Gastrocnemius medialis (tissue), 4 donors: ENCODE measurements around the gene ITPR2.

Experiments
- POLR2A ChIP-seq, 2 donors: fragments of 450-650 bp; IDR thresholded peaks; one replicate each; pipeline ENCODE4 v1.6.1; 2017; ENCODE audit warnings: antibody characterized with exemption in 2 of 2, mild to moderate bottlenecking in 2 of 2, moderate library complexity in 2 of 2
- TF ChIP-seq, protein P1 (sequence below), 5 experiments: fragments of 450-650 bp in 3 of 5; fragments of 200-600 bp in 2 of 5; sonication (generic) in 2 of 5; IDR thresholded peaks in 4 of 5; conservative IDR thresholded peaks in 1 of 5; 1 replicate in 4 of 5; 2 replicates in 1 of 5; pipeline ENCODE4 v1.5.1; 2016 to 2019; ENCODE audit warnings: antibody characterized with exemption in 5 of 5, mild to moderate bottlenecking in 3 of 5, moderate library complexity in 3 of 5

- TF ChIP-seq, protein P1, sequence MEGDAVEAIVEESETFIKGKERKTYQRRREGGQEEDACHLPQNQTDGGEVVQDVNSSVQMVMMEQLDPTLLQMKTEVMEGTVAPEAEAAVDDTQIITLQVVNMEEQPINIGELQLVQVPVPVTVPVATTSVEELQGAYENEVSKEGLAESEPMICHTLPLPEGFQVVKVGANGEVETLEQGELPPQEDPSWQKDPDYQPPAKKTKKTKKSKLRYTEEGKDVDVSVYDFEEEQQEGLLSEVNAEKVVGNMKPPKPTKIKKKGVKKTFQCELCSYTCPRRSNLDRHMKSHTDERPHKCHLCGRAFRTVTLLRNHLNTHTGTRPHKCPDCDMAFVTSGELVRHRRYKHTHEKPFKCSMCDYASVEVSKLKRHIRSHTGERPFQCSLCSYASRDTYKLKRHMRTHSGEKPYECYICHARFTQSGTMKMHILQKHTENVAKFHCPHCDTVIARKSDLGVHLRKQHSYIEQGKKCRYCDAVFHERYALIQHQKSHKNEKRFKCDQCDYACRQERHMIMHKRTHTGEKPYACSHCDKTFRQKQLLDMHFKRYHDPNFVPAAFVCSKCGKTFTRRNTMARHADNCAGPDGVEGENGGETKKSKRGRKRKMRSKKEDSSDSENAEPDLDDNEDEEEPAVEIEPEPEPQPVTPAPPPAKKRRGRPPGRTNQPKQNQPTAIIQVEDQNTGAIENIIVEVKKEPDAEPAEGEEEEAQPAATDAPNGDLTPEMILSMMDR (IDR thresholded peaks at IDR 0.05 in 4 of 5, conservative IDR thresholded peaks at IDR 0.05 in 1 of 5) = no peak
- no peak for TF ChIP-seq POLR2A (IDR thresholded peaks at IDR 0.05)
Observed at GRCh38 chr12:26799741-26800140, 33.3 kb downstream of the ITPR2 start.
